Adrenal gland (tissue), 12 donors: ENCODE data around the gene ACAP3. TPM values are rescaled to one million over a fixed set of nuclear protein-coding genes. Genes with fewer than 3 reads are reported as not detected.

Experiments
- DNase-seq, 7 donors: peaks; one replicate each; pipeline ENCODE4 v3.0.0-alpha.2; 2019 to 2020
- H3K27ac ChIP-seq, 5 donors: fragments of 200-600 bp; sonication (generic) in 4 of 5; 1 replicate in 3 of 5; 2 replicates in 2 of 5; pipeline versions ENCODE4 v1.5.1 to v1.8.0; 2016 to 2020; ENCODE audit warnings: mild to moderate bottlenecking in 1 of 5
- H3K27me3 ChIP-seq: fragments of 200-600 bp; 2 replicates; pipeline ENCODE4 v1.8.0; 2021
- H3K36me3 ChIP-seq, 2 donors: fragments of 200-600 bp; replicated peaks in 1 of 2; 1 replicate in 1 of 2; 2 replicates in 1 of 2; pipeline versions ENCODE4 v1.5.1 to v1.8.0; 2018 to 2022
- H3K4me1 ChIP-seq, 2 donors: fragments of 200-600 bp; replicated peaks in 1 of 2; 1 replicate in 1 of 2; 2 replicates in 1 of 2; pipeline versions ENCODE4 v1.5.1 to v1.8.0; 2018 to 2021
- H3K4me3 ChIP-seq, 4 donors: fragments of 200-600 bp; sonication (generic) in 3 of 4; one replicate each; pipeline ENCODE4 v1.5.1; 2016 to 2018
- H3K9me3 ChIP-seq, 3 donors: fragments of 200-600 bp; sonication (generic) in 1 of 3; replicated peaks in 1 of 3; 1 replicate in 2 of 3; 2 replicates in 1 of 3; pipeline versions ENCODE4 v1.5.1 to v1.8.0; 2016 to 2021
- CTCF ChIP-seq, 6 experiments: fragments of 450-650 bp in 4 of 6; fragments of 200-600 bp in 2 of 6; sonication (generic) in 1 of 6; IDR thresholded peaks; 1 replicate in 5 of 6; 2 replicates in 1 of 6; pipeline versions ENCODE4 v1.5.1 to v1.8.0; 2016 to 2021; ENCODE audit warnings: antibody characterized with exemption in 6 of 6, mild to moderate bottlenecking in 2 of 6, moderate library complexity in 1 of 6
- POLR2A ChIP-seq, 2 donors: fragments of 450-650 bp; IDR thresholded peaks; one replicate each; pipeline ENCODE4 v1.6.1; 2017; ENCODE audit warnings: antibody characterized with exemption in 2 of 2, mild to moderate bottlenecking in 2 of 2, moderate library complexity in 1 of 2
- WGBS, 4 donors: extraction: QIAGEN DNeasy Blood & Tissue Kit in 2 of 4; methylation state at CpG; one replicate each; pipeline versions ENCODE4 v1.1.5 to v1.1.7; 2013 to 2017; 5-methylcytosine and 5-hydroxymethylcytosine counted together
- intact Hi-C, 2 donors: fragments of 100-400 bp; cut with DNase I; formaldehyde crosslinking; loops; one replicate each; pipeline versions ENCODE4 v1.14.1 to v1.15.0; 2022 to 2023
- polyA plus RNA-seq, 3 donors: library from polyadenylated mRNA; stranded (reverse); fragments of 200-250 nt in 2 of 3; fragments of 350-450 nt in 1 of 3; fragmentation: Illumina TruSeq in 1 of 3; extraction: RNeasy Lipid Tissue Mini Kit (QIAGEN cat#74804) in 1 of 3; gene quantifications; one replicate each; pipeline ENCODE4 v1.2.3, GENCODE V29; 2013 to 2014
- total RNA-seq, 9 donors: library from RNA; depleted of rRNA in 4 of 9; stranded (reverse); fragments of >200 nt in 4 of 9; fragments of 120-200 nt in 1 of 9; fragmentation: NEBNext Ultra II Directional in 1 of 9; extraction: Animal tissue kit (Norgen Biotek cat#: 25700) in 1 of 9; gene quantifications; one replicate each; pipeline versions ENCODE4 v1.1.0 to v1.2.4, GENCODE V29; 2013 to 2023
- donor health status: healthy with polysubstance abuse.
- donor health status: Bipolar disorder and iron deficiency.
- donor health status: DM: yes; HTN: yes; CAD: no.
- donor health status: DM: no; HTN: no; CAD: no.
- donor health status: DM: no; HTN: no; CAD: no.
- donor health status: DM: yes; HTN: yes; CAD: no.

ACAP3 gene
- total and polyA plus RNA-seq, 12 donors, result 5.0 to 385 (median 40.8) TPM

DNA sequence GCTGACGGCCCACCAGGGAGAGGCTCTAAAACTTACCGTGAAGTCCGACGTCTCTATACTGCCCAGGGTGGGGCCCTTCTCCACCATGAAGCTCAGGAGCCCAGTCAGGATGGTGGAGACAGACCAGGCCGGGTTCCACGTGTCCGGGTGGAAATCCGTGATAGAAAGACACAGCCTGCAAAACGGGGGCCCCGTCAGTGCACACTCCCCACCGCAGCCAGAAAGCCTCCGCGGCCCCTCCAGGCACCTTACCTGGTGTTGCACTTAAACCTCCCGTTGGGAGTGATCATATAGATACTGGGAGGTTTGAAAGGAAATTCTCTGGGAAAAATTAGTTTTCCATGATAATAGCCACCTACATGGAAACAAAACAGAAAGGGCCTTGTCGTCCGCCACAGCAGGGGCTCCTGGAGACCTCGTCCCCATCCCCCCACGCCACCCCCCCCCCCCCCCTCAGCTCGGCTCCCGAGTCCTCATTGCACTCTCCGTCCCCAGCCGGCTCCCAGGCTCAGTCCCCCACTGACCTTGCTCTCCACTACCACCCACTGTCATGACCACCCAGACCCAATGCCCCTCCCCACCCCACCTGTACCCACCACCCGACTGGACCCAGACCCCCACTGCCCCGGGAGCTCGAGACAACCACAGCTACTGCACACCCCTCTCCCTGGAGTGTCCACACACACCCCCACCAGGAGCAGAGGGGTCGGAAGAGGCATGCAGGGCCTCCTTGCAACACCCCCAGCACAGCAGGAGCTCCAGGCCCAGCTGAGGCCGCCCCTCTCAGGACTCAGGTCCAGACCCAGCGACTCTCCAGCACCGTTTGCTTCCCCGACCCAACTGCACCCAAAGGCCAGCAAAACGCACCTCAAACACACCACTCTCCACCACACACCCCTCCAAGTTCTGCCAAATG lies 50.5 kb downstream of the ACAP3 start:
- DNase-seq, result no peak
- H3K36me3 ChIP-seq, result peaks cover 0 to 63% of the 10 kb centered on the region in 2 donors
- H3K27ac ChIP-seq, result no peak overlapping the region
- no peaks in the 10 kb centered on the region for H3K4me1 ChIP-seq
- TF ChIP-seq POLR2A (IDR thresholded peaks at IDR 0.05), result no peak
- 88 to 91% (median 89%) methylated on average over 27 to 31 of the region's 31 CpGs for WGBS, 4 donors
- intact Hi-C loops, result no loop called here
- H3K4me3 ChIP-seq, result no peak overlapping the region
- H3K27me3 ChIP-seq, result no peaks in the 10 kb centered on the region
- no peaks in the 10 kb centered on the region for H3K9me3 ChIP-seq

GRCh38 chr1:1255611-1256010 lies 52.1 kb downstream of the ACAP3 start:
- intact Hi-C loops, result no loop called here
- Histone ChIP-seq H3K4me1 (no peaks in the 10 kb centered on the region), H3K27ac (no peak overlapping the region), H3K4me3 (no peak overlapping the region), H3K27me3 (no peaks in the 10 kb centered on the region), H3K9me3 (no peaks in the 10 kb centered on the region), H3K36me3 (peaks cover 0 to 57% of the 10 kb centered on the region in 2 donors)
- 91 to 100% (median 94%) methylated on average over 3 to 10 of the region's 10 CpGs for WGBS, 4 donors
- no peak for TF ChIP-seq CTCF (IDR thresholded peaks at IDR 0.05)
- no peak for TF ChIP-seq POLR2A (IDR thresholded peaks at IDR 0.05)
- no peak for DNase-seq

GRCh38 chr1:1255078-1255477 lies 52.7 kb downstream of the ACAP3 start:
- Histone ChIP-seq H3K27me3 (no peaks in the 10 kb centered on the region), H3K9me3 (no peaks in the 10 kb centered on the region), H3K27ac (no peak overlapping the region), H3K4me3 (no peak overlapping the region), H3K4me1 (no peaks in the 10 kb centered on the region), H3K36me3 (peaks cover 0 to 57% of the 10 kb centered on the region in 2 donors)
- intact Hi-C loops, result no loop called here
- 94 to 96% (median 94%) methylated on average over 14 to 26 of the region's 26 CpGs for WGBS, 4 donors
- TF ChIP-seq CTCF (IDR thresholded peaks at IDR 0.05) (no peak), POLR2A (IDR thresholded peaks at IDR 0.05) (no peak)
- DNase-seq, result no peak

GRCh38 chr1:1254667-1254998 lies 53.1 kb downstream of the ACAP3 start:
- Histone ChIP-seq H3K4me3 (no peak overlapping the region), H3K4me1 (no peaks in the 10 kb centered on the region), H3K27ac (no peak overlapping the region), H3K9me3 (no peaks in the 10 kb centered on the region), H3K27me3 (no peaks in the 10 kb centered on the region), H3K36me3 (peaks cover 0 to 55% of the 10 kb centered on the region in 2 donors)
- TF ChIP-seq CTCF (IDR thresholded peaks at IDR 0.05) (no peak), POLR2A (IDR thresholded peaks at IDR 0.05) (no peak)
- WGBS, 4 donors, result 79 to 89% (median 86%) methylated on average over 10 to 21 of the region's 21 CpGs
- DNase-seq, result no peak
- intact Hi-C loops, result no loop called here
